Measurements from ENCODE around the gene SOX18. TPM values are rescaled to one million over a fixed set of nuclear protein-coding genes. Genes with fewer than 3 reads are reported as not detected.

SOX18 gene
- total and polyA plus RNA-seq, 2 of the 13 experiments (the other 11 are each of a cell fraction or from before 2014, with no cell fraction given), result 1.6 to 1.9 TPM

DNA sequence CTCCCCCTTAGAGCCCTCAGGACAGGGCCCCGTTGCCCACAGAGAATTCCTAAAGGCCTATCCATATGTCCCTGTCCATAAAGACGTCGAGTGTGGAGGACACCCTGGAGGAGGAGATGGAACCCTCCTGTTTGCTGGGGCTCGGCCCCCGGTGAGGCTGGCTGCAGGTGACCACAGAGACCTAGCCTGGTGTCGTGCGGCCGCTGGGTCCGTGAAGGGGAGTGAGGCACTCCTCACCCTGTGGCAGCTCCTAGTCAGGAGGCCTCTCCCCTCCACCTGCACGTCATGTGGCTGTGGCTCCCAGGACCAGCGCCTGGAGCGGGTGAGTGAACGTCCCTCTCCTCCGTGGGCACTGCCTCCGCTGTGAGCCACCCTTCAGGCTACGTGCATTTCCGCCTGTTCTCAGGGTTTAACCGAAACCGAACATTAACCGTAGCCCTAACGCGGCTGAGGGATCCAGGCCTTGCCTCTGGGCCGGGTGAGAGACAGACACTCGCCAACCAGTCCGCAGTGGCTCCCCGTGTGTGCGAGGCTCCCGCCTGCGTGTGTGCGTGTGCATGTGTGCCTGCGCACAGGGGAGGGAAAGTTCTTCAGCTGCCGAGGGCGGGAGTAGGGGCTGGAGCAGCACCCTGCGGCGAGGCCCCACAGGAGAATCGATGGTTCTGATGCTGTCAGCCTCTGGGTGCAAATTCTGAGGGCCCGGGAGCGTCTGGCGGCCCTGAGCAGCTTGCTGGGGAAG lies 7.6 kb upstream of the SOX18 start (continued):
- no peak for TF ChIP-seq ZFAT (CRISPR knock-in tag; conservative IDR thresholded peaks at IDR 0.05)
- TF ChIP-seq FOXC1 (CRISPR knock-in tag; IDR thresholded peaks at IDR 0.05; ENCODE audit: borderline replicate concordance), result no peak
- peak; percentile 60; the same call in 1 of the 2 replicates for TF ChIP-seq ZNF703 (CRISPR knock-in tag; IDR thresholded peaks at IDR 0.05; ENCODE audit: borderline replicate concordance)
- no peak for TF ChIP-seq ZEB1 (IDR thresholded peaks at IDR 0.05; ENCODE audit: insufficient replicate concordance, low read depth)
- no peak for TF ChIP-seq TBL1XR1 (IDR thresholded peaks at IDR 0.05; ENCODE audit: borderline replicate concordance, low read length, partially characterized antibody)
- no peak for TF ChIP-seq NR2C2 (CRISPR knock-in tag; IDR thresholded peaks at IDR 0.05; ENCODE audit: borderline replicate concordance)
- TF ChIP-seq ZBTB20 (CRISPR knock-in tag; IDR thresholded peaks at IDR 0.05; ENCODE audit: borderline replicate concordance, low read depth), result no peak
- TF ChIP-seq, protein P1, sequence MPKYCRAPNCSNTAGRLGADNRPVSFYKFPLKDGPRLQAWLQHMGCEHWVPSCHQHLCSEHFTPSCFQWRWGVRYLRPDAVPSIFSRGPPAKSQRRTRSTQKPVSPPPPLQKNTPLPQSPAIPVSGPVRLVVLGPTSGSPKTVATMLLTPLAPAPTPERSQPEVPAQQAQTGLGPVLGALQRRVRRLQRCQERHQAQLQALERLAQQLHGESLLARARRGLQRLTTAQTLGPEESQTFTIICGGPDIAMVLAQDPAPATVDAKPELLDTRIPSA (CRISPR knock-in tag; IDR thresholded peaks at IDR 0.05; ENCODE audit: borderline replicate concordance), result no peak
- TF ChIP-seq HOXA5 (CRISPR knock-in tag; IDR thresholded peaks at IDR 0.05), result no peak; the same call in 1 of the 2 replicates
- TF ChIP-seq, protein P2, sequence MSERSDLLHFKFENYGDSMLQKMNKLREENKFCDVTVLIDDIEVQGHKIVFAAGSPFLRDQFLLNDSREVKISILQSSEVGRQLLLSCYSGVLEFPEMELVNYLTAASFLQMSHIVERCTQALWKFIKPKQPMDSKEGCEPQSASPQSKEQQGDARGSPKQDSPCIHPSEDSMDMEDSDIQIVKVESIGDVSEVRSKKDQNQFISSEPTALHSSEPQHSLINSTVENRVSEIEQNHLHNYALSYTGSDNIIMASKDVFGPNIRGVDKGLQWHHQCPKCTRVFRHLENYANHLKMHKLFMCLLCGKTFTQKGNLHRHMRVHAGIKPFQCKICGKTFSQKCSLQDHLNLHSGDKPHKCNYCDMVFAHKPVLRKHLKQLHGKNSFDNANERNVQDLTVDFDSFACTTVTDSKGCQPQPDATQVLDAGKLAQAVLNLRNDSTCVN (CRISPR knock-in tag; IDR thresholded peaks at IDR 0.05; ENCODE audit: borderline replicate concordance), result no peak
- TF ChIP-seq RAD21 (CRISPR knock-in tag; IDR thresholded peaks at IDR 0.05), result no peak
- TF ChIP-seq SMAD1 (CRISPR knock-in tag; IDR thresholded peaks at IDR 0.05; ENCODE audit: borderline replicate concordance, low read depth), result no peak
- no peak for TF ChIP-seq SP1 (IDR thresholded peaks at IDR 0.05)
- TF ChIP-seq SP1 (CRISPR knock-in tag; IDR thresholded peaks at IDR 0.05), result no peak; the same call in 1 of the 2 replicates
- no peak for TF ChIP-seq PHB2 (IDR thresholded peaks at IDR 0.05; ENCODE audit: partially characterized antibody)
- no peak for TF ChIP-seq MYNN (CRISPR knock-in tag; IDR thresholded peaks at IDR 0.05; ENCODE audit: low read depth)
- no peak for TF ChIP-seq FOXP1 (IDR thresholded peaks at IDR 0.05)
- TF ChIP-seq FOXP1 (CRISPR knock-in tag; IDR thresholded peaks at IDR 0.05), result no peak
- TF ChIP-seq, protein P3, sequence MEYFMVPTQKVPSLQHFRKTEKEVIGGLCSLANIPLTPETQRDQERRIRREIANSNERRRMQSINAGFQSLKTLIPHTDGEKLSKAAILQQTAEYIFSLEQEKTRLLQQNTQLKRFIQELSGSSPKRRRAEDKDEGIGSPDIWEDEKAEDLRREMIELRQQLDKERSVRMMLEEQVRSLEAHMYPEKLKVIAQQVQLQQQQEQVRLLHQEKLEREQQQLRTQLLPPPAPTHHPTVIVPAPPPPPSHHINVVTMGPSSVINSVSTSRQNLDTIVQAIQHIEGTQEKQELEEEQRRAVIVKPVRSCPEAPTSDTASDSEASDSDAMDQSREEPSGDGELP (IDR thresholded peaks at IDR 0.05; ENCODE audit: borderline replicate concordance, low read depth), result no peak
- no peak; the same call in 1 of the 2 replicates for TF ChIP-seq ZNF841 (CRISPR knock-in tag; IDR thresholded peaks at IDR 0.05; ENCODE audit: borderline replicate concordance)
- peak; percentile 88 for TF ChIP-seq KDM5B (CRISPR knock-in tag; IDR thresholded peaks at IDR 0.05; ENCODE audit: borderline replicate concordance)
- TF ChIP-seq, protein P4, sequence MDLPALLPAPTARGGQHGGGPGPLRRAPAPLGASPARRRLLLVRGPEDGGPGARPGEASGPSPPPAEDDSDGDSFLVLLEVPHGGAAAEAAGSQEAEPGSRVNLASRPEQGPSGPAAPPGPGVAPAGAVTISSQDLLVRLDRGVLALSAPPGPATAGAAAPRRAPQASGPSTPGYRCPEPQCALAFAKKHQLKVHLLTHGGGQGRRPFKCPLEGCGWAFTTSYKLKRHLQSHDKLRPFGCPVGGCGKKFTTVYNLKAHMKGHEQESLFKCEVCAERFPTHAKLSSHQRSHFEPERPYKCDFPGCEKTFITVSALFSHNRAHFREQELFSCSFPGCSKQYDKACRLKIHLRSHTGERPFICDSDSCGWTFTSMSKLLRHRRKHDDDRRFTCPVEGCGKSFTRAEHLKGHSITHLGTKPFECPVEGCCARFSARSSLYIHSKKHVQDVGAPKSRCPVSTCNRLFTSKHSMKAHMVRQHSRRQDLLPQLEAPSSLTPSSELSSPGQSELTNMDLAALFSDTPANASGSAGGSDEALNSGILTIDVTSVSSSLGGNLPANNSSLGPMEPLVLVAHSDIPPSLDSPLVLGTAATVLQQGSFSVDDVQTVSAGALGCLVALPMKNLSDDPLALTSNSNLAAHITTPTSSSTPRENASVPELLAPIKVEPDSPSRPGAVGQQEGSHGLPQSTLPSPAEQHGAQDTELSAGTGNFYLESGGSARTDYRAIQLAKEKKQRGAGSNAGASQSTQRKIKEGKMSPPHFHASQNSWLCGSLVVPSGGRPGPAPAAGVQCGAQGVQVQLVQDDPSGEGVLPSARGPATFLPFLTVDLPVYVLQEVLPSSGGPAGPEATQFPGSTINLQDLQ (CRISPR knock-in tag; IDR thresholded peaks at IDR 0.05), result no peak
- TF ChIP-seq, protein P5, sequence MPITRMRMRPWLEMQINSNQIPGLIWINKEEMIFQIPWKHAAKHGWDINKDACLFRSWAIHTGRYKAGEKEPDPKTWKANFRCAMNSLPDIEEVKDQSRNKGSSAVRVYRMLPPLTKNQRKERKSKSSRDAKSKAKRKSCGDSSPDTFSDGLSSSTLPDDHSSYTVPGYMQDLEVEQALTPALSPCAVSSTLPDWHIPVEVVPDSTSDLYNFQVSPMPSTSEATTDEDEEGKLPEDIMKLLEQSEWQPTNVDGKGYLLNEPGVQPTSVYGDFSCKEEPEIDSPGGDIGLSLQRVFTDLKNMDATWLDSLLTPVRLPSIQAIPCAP (CRISPR knock-in tag; IDR thresholded peaks at IDR 0.05; ENCODE audit: low read depth), result no peak
- 0 out of 2 replicates have a peak, but pooled peaks have one; percentile 51 for TF ChIP-seq ZNF225 (CRISPR knock-in tag; IDR thresholded peaks at IDR 0.05)

Measured in HepG2 (cell line).